Nephron progenitor cell (in vitro differentiated cells): ENCODE measurements around the gene ANXA4.
"Not testable (repeated sequence)": the region's sequence is repeated elsewhere in the genome, so short reads cannot be mapped to it uniquely, and the experiment has no call there.

Experiments used
- DNase-seq: peaks from one replicate; pipeline ENCODE4 v3.0.0; 2021
- H3K27ac Mint-ChIP-seq: 2 replicates; pipeline ENCODE4 v1.8.0; 2021; ENCODE audit warnings: mild to moderate bottlenecking, moderate library complexity, mixed read lengths
- H3K27me3 Mint-ChIP-seq: 2 replicates; pipeline ENCODE4 v1.8.0; 2021; ENCODE audit warnings: mild to moderate bottlenecking, low read depth, mixed read lengths; ENCODE audit not compliant: poor library complexity
- H3K36me3 Mint-ChIP-seq: 2 replicates; pipeline ENCODE4 v1.8.0; 2021; ENCODE audit warnings: low read depth, mixed read lengths
- H3K4me1 Mint-ChIP-seq: 2 replicates; pipeline ENCODE4 v1.8.0; 2021; ENCODE audit warnings: mixed read lengths
- H3K4me3 Mint-ChIP-seq: 2 replicates; pipeline ENCODE4 v1.8.0; 2021; ENCODE audit warnings: mild to moderate bottlenecking, moderate library complexity, mixed read lengths
- H3K9me3 Mint-ChIP-seq: 2 replicates; pipeline ENCODE4 v1.8.0; 2021; ENCODE audit warnings: mild to moderate bottlenecking, moderate library complexity, mixed read lengths
- CTCF ChIP-seq: fragments of 200-600 bp; sonication (generic); IDR thresholded peaks from 2 replicates; pipeline ENCODE4 v1.5.0; 2021; ENCODE audit warnings: antibody characterized with exemption

ANXA4 gene

GRCh38 chr2:69711971-69712370 is 30.0 kb upstream of the ANXA4 start:
- Mint-ChIP-seq H3K36me3 (no peaks in the 10 kb centered on the region), H3K27ac (no peak overlapping the region), H3K4me3 (no peak overlapping the region), H3K27me3 (peaks cover 3% of the 10 kb centered on the region), H3K4me1 (peaks cover 15% of the 10 kb centered on the region), H3K9me3 (peaks cover 8% of the 10 kb centered on the region)
- no peak for DNase-seq
- TF ChIP-seq CTCF, result no peak

GRCh38 chr2:69714024-69714423 is 27.9 kb upstream of the ANXA4 start:
- H3K4me1 Mint-ChIP-seq, result peaks cover 30% of the 10 kb centered on the region
- peaks cover 8% of the 10 kb centered on the region for H3K9me3 Mint-ChIP-seq
- no peak for DNase-seq
- peaks cover 6% of the 10 kb centered on the region for H3K27me3 Mint-ChIP-seq
- no peaks in the 10 kb centered on the region for H3K36me3 Mint-ChIP-seq
- TF ChIP-seq CTCF, result no peak
- H3K4me3 Mint-ChIP-seq, result no peak overlapping the region
- H3K27ac Mint-ChIP-seq, result no peak overlapping the region

GRCh38 chr2:69714539-69715220 is 27.3 kb upstream of the ANXA4 start:
- H3K9me3 Mint-ChIP-seq, H3K27ac Mint-ChIP-seq, H3K36me3 Mint-ChIP-seq, H3K27me3 Mint-ChIP-seq, H3K4me3 Mint-ChIP-seq: not testable (repeated sequence)
- DNase-seq, result peak; percentile 83
- H3K4me1 Mint-ChIP-seq, result peaks cover 30% of the 10 kb centered on the region
- TF ChIP-seq CTCF, result peak; percentile 67

GRCh38 chr2:69715964-69716363 is 26.0 kb upstream of the ANXA4 start:
- H3K9me3 Mint-ChIP-seq, result peaks cover 1% of the 10 kb centered on the region
- DNase-seq, result no peak
- no peaks in the 10 kb centered on the region for H3K36me3 Mint-ChIP-seq
- peaks cover 6% of the 10 kb centered on the region for H3K27me3 Mint-ChIP-seq
- H3K4me3 Mint-ChIP-seq, result no peak overlapping the region
- H3K4me1 Mint-ChIP-seq, result peaks cover 38% of the 10 kb centered on the region
- TF ChIP-seq CTCF, result no peak
- H3K27ac Mint-ChIP-seq, result no peak overlapping the region

GRCh38 chr2:69716555-69717120 is 25.3 kb upstream of the ANXA4 start:
- Mint-ChIP-seq H3K27ac (no peak overlapping the region), H3K27me3 (peaks cover 6% of the 10 kb centered on the region), H3K9me3 (no peaks in the 10 kb centered on the region), H3K36me3 (no peaks in the 10 kb centered on the region), H3K4me3 (no peak overlapping the region), H3K4me1 (peaks cover 41% of the 10 kb centered on the region)
- no peak for DNase-seq
- TF ChIP-seq CTCF, result no peak

- Mint-ChIP-seq H3K27me3 (peaks cover 6% of the 10 kb centered on the region), H3K4me1 (peaks cover 41% of the 10 kb centered on the region)
Observed at GRCh38 chr2:69717186-69717585, 24.7 kb upstream of the ANXA4 start.

More at GRCh38 chr2:69717186-69717585, 24.7 kb upstream of the ANXA4 start:
- H3K36me3 Mint-ChIP-seq, result no peaks in the 10 kb centered on the region
- no peak overlapping the region for H3K4me3 Mint-ChIP-seq
- no peaks in the 10 kb centered on the region for H3K9me3 Mint-ChIP-seq
- no peak for DNase-seq
- no peak for TF ChIP-seq CTCF
- H3K27ac Mint-ChIP-seq, result no peak overlapping the region
